SK-N-SH (cell line): ENCODE measurements around the gene PLA2G4B.

ENCODE experiments used
- EZH2phosphoT487 ChIP-seq: fragments of 200-600 bp; sonication (generic); IDR thresholded peaks from 2 replicates; pipeline ENCODE4 v1.6.1; 2017; ENCODE audit warnings: low read depth, mixed run types, mild to moderate bottlenecking, antibody characterized with exemption, moderate library complexity, borderline replicate concordance
- GATA2 ChIP-seq: sonication (generic); formaldehyde crosslinking; IDR thresholded peaks from 2 replicates; pipeline ENCODE4 v1.5.0; 2020; ENCODE audit warnings: mild to moderate bottlenecking, missing genetic modification reagents
- NFIC ChIP-seq: IDR thresholded peaks from 2 replicates; pipeline ENCODE4 v1.4.0; 2012; ENCODE audit warnings: borderline replicate concordance
- POLR2AphosphoS5 ChIP-seq: IDR thresholded peaks from 2 replicates; pipeline ENCODE4 v1.6.1; 2012; ENCODE audit warnings: low read depth, low read length
- RCOR1 ChIP-seq: fragments of 150-350 bp; IDR thresholded peaks from 2 replicates; pipeline ENCODE4 v1.6.1; 2017; ENCODE audit warnings: antibody characterized with exemption, low read length
- RFX5 ChIP-seq: IDR thresholded peaks from 2 replicates; pipeline ENCODE4 v1.6.1; 2012; ENCODE audit warnings: mild to moderate bottlenecking, improper control_type of control experiment, low read length
- TAF1 ChIP-seq: IDR thresholded peaks from 2 replicates; pipeline ENCODE4 v1.6.1; 2012; ENCODE audit warnings: low read depth, mild to moderate bottlenecking, low read length, moderate library complexity, borderline replicate concordance
- TF ChIP-seq, protein P1 (sequence below): fragments of 200-600 bp; sonication (generic); IDR thresholded peaks from 2 replicates; pipeline ENCODE4 v1.6.1; 2017; ENCODE audit warnings: antibody characterized with exemption, mild to moderate bottlenecking, moderate library complexity
- TF ChIP-seq, protein P2 (sequence below): fragments of 150-350 bp; IDR thresholded peaks from 2 replicates; pipeline ENCODE4 v1.6.1; 2017; ENCODE audit warnings: antibody characterized with exemption, low read length, low read depth, borderline replicate concordance

DNA sequence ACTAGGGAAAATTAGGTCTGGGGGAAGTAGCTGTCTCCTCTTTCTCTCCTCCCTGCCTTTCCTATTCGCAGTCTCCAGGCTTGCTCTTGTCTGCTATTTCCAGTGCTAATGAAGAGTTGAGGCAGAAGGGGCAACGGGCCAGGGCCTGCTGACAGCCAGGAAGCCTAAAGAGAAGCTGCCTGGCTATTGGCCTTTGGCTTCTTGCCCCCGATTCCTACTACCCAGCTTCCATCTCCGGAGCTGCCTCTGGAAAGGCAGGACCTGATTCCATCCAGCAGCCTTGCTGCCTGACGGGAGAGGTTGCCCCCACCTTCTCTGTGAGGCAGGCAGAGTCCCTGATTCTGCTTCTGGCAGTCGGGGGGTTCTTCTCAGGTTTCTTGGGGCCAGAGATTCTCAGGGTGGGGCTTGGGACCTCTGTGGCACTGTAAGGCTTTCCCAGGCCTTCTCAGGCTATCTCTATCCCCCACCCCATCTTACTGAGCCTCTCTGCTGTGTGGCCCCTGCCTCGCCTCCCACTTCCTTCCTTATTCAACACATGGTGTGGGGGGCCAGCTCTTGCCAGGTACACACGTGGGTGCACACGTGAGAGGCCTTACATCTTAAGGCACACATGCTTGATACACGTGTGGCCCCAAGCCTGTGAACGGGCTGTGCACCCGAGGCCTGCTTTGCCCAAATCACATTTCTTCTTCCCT lies 29.0 kb upstream of the PLA2G4B start:
- TF ChIP-seq RCOR1 (no peak), POLR2AphosphoS5 (no peak), NFIC (no peak), GATA2 (no peak), RFX5 (no peak), EZH2phosphoT487 (no peak), TAF1 (no peak)
- TF ChIP-seq, protein P1, sequence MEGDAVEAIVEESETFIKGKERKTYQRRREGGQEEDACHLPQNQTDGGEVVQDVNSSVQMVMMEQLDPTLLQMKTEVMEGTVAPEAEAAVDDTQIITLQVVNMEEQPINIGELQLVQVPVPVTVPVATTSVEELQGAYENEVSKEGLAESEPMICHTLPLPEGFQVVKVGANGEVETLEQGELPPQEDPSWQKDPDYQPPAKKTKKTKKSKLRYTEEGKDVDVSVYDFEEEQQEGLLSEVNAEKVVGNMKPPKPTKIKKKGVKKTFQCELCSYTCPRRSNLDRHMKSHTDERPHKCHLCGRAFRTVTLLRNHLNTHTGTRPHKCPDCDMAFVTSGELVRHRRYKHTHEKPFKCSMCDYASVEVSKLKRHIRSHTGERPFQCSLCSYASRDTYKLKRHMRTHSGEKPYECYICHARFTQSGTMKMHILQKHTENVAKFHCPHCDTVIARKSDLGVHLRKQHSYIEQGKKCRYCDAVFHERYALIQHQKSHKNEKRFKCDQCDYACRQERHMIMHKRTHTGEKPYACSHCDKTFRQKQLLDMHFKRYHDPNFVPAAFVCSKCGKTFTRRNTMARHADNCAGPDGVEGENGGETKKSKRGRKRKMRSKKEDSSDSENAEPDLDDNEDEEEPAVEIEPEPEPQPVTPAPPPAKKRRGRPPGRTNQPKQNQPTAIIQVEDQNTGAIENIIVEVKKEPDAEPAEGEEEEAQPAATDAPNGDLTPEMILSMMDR: no peak
- TF ChIP-seq, protein P2, sequence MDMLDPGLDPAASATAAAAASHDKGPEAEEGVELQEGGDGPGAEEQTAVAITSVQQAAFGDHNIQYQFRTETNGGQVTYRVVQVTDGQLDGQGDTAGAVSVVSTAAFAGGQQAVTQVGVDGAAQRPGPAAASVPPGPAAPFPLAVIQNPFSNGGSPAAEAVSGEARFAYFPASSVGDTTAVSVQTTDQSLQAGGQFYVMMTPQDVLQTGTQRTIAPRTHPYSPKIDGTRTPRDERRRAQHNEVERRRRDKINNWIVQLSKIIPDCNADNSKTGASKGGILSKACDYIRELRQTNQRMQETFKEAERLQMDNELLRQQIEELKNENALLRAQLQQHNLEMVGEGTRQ: no peak
